Fibroblast of lung (primary cell): ENCODE measurements around the gene ATP5F1D.

ENCODE experiments used
- CTCF ChIP-seq, 2 donors: IDR thresholded peaks in 1 of 2; conservative IDR thresholded peaks in 1 of 2; 1 replicate in 1 of 2; 2 replicates in 1 of 2; pipeline ENCODE4 v1.5.1; 2011 to 2012; ENCODE audit warnings: low read length in 2 of 2, control low read depth in 1 of 2, inconsistent platforms in 1 of 2, low read depth in 1 of 2, mild to moderate bottlenecking in 1 of 2
- EZH2 ChIP-seq: IDR thresholded peaks from 2 replicates; pipeline ENCODE4 v1.5.1; 2012; ENCODE audit warnings: low read length, control low read depth, mild to moderate bottlenecking; ENCODE audit errors: missing control alignments

GRCh38 chr19:1227304-1228054 lies 14.1 kb upstream of the ATP5F1D start:
- no peak for TF ChIP-seq CTCF (conservative IDR thresholded peaks at IDR 0.05 in 1 of 2, IDR thresholded peaks at IDR 0.05 in 1 of 2; ENCODE audit: low read depth in 1 of 2, low read length in 2 of 2)
- no peak for TF ChIP-seq EZH2
